MM.1S (cell line): ENCODE data around the gene CIPC.

Experiments
- DNase-seq: peaks from one replicate; pipeline ENCODE4 v3.0.0-alpha.2; 2015
- H2AFZ ChIP-seq: fragments of 300-600 bp; sonication (generic); 2 replicates; pipeline ENCODE4 v1.6.0; 2016; ENCODE audit warnings: antibody characterized with exemption, low read length
- H3F3A ChIP-seq: fragments of 300-600 bp; sonication (generic); 2 replicates; pipeline ENCODE4 v1.6.1; 2016; ENCODE audit warnings: mild to moderate bottlenecking, antibody characterized with exemption, low read length, moderate library complexity, mixed read lengths; ENCODE audit not compliant: insufficient read depth
- H3K27ac ChIP-seq: fragments of 300-600 bp; sonication (generic); 2 replicates; pipeline ENCODE4 v1.5.1; 2016; ENCODE audit warnings: mild to moderate bottlenecking, low read length
- H3K27me3 ChIP-seq: fragments of 300-600 bp; sonication (generic); replicated peaks from 2 replicates; pipeline ENCODE4 v1.6.0; 2016; ENCODE audit warnings: low read length; ENCODE audit not compliant: insufficient read depth
- H3K36me3 ChIP-seq: fragments of 300-600 bp; sonication (generic); replicated peaks from 2 replicates; pipeline ENCODE4 v1.6.1; 2016; ENCODE audit warnings: mild to moderate bottlenecking, low read length, mixed read lengths; ENCODE audit not compliant: insufficient read depth
- H3K4me1 ChIP-seq: fragments of 300-600 bp; sonication (generic); 2 replicates; pipeline ENCODE4 v1.6.1; 2016; ENCODE audit warnings: low read length, mixed read lengths
- H3K4me2 ChIP-seq: fragments of 300-600 bp; sonication (generic); 2 replicates; pipeline ENCODE4 v1.6.0; 2016; ENCODE audit warnings: low read depth, low read length
- H3K4me3 ChIP-seq: fragments of 300-600 bp; sonication (generic); 2 replicates; pipeline ENCODE4 v1.5.1; 2016; ENCODE audit warnings: low read length, mixed read lengths
- H3K79me2 ChIP-seq: fragments of 300-600 bp; sonication (generic); 2 replicates; pipeline ENCODE4 v1.6.1; 2016; ENCODE audit warnings: mixed run types, low read length, mixed read lengths
- H3K9ac ChIP-seq: fragments of 300-600 bp; sonication (generic); 2 replicates; pipeline ENCODE4 v1.6.1; 2016; ENCODE audit warnings: low read length, mixed read lengths
- H3K9me2 ChIP-seq: fragments of 300-600 bp; sonication (generic); replicated peaks from 2 replicates; pipeline ENCODE4 v1.6.1; 2016; ENCODE audit warnings: mild to moderate bottlenecking, low read length, mixed read lengths; ENCODE audit not compliant: insufficient read depth
- H3K9me3 ChIP-seq: fragments of 300-600 bp; sonication (generic); replicated peaks from 2 replicates; pipeline ENCODE4 v1.6.1; 2016; ENCODE audit warnings: mild to moderate bottlenecking, low read length, mixed read lengths; ENCODE audit not compliant: insufficient read depth
- H4K20me1 ChIP-seq: fragments of 300-600 bp; sonication (generic); 2 replicates; pipeline ENCODE4 v1.6.1; 2016; ENCODE audit warnings: mild to moderate bottlenecking, low read length, moderate library complexity, mixed read lengths; ENCODE audit not compliant: insufficient read depth
- CTCF ChIP-seq: fragments of 300-600 bp; sonication (generic); IDR thresholded peaks from 2 replicates; pipeline ENCODE4 v1.5.1; 2016; ENCODE audit warnings: antibody characterized with exemption, low read length, mixed read lengths
- EZH2 ChIP-seq: fragments of 300-600 bp; sonication (generic); optimal IDR thresholded peaks from 2 replicates; pipeline ENCODE3; 2017; ENCODE audit warnings: low read depth, mild to moderate bottlenecking, antibody characterized with exemption, low read length, mixed read lengths
- EZH2phosphoT487 ChIP-seq: fragments of 300-600 bp; sonication (generic); IDR thresholded peaks from 2 replicates; pipeline ENCODE4 v1.6.1; 2018; ENCODE audit warnings: antibody characterized with exemption, low read length

CIPC gene

DNA sequence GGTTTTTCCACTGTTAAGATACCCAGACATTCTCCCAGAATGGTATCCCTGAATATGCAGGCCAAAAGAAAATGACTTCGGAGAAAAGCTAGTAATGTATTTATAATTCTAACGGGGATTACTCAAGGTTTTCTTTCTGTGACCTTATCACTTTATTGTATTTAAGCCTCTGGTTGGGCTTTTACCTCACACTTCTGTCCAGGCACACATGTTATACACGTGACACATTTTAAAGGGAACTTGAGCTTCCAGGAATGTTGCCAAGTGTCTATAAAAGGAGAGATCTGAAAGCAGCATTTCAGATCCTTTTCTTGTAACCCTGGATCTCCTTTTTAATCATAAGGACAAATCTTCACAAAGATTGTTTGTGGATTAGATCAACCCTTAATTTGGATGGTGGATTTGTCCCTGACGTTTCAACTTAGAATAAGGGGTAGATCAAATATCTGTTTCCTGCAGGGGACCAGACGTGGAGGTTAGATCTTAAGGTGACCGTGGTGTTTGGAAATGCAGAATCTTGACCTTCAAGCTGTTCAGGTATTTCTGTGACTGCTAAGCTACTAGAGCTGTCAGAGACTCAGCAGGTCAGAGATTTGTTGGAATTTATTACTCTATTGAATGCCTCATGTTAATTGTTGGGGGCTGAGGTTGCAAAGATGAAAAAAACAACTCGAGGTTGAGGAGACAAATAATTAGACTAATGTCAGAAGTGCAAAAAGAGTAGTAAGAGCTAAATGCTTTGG lies 1.5 kb downstream of the CIPC start:
- Histone ChIP-seq H3K4me3 (no peak overlapping the region), H3K9ac (no peak overlapping the region), H3K9me3 (no peaks in the 10 kb centered on the region), H3K79me2 (peaks cover 10% of the 10 kb centered on the region), H3K27me3 (no peaks in the 10 kb centered on the region), H4K20me1 (no peaks in the 10 kb centered on the region), H3K27ac (no peak overlapping the region), H2AFZ (no peak overlapping the region), H3K4me1 (no peaks in the 10 kb centered on the region), H3K36me3 (no peaks in the 10 kb centered on the region), H3K4me2 (no peak overlapping the region), H3F3A (peaks cover 5% of the 10 kb centered on the region; the same call in 1 of the 2 replicates), H3K9me2 (no peaks in the 10 kb centered on the region)
- TF ChIP-seq EZH2 (no peak), EZH2phosphoT487 (no peak), CTCF (no peak)
- DNase-seq: no peak

GRCh38 chr14:77100961-77101360 lies 2.9 kb downstream of the CIPC start:
- no peak for DNase-seq
- H3K4me3 ChIP-seq: no peak overlapping the region
- no peaks in the 10 kb centered on the region for H3F3A ChIP-seq
- H3K9me3 ChIP-seq: no peaks in the 10 kb centered on the region
- H3K36me3 ChIP-seq: no peaks in the 10 kb centered on the region
- peaks cover 10% of the 10 kb centered on the region for H3K79me2 ChIP-seq
- no peak overlapping the region for H3K9ac ChIP-seq
- H3K9me2 ChIP-seq: no peaks in the 10 kb centered on the region
- H4K20me1 ChIP-seq: no peaks in the 10 kb centered on the region
- H2AFZ ChIP-seq: no peak overlapping the region
- H3K4me2 ChIP-seq: no peak overlapping the region
- H3K4me1 ChIP-seq: no peaks in the 10 kb centered on the region
- no peak for TF ChIP-seq EZH2
- TF ChIP-seq CTCF: no peak
- TF ChIP-seq EZH2phosphoT487: no peak
- H3K27ac ChIP-seq: no peak overlapping the region
- no peaks in the 10 kb centered on the region for H3K27me3 ChIP-seq

DNA sequence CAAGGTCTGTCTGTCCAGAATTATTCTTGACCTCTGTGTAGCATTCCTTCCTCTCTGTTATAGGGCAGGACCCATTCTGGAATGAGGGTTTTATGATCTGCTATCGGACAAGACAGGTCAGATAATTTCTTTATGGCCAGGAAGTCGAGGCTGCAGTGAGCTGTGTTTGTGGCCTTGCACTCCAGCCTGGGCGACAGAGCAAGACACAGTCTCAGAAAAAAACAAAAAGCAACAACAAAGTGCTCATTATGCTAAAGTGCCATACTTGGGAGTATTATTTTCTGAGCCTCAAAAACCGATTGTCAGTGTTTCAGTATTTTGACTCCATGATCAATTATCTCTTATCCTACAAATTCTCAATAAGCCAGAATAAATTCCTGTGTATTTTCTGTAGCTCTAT lies 4.1 kb downstream of the CIPC start:
- no peaks in the 10 kb centered on the region for H3F3A ChIP-seq
- no peak overlapping the region for H2AFZ ChIP-seq
- H3K9ac ChIP-seq: no peak overlapping the region
- H3K79me2 ChIP-seq: peaks cover 10% of the 10 kb centered on the region
- H3K27me3 ChIP-seq: no peaks in the 10 kb centered on the region
- no peaks in the 10 kb centered on the region for H3K36me3 ChIP-seq
- H3K27ac ChIP-seq: no peak overlapping the region
- no peak overlapping the region for H3K4me2 ChIP-seq
- no peaks in the 10 kb centered on the region for H4K20me1 ChIP-seq
- no peaks in the 10 kb centered on the region for H3K9me3 ChIP-seq
- H3K4me3 ChIP-seq: no peak overlapping the region
- TF ChIP-seq EZH2phosphoT487 (no peak), CTCF (no peak), EZH2 (no peak)
- no peak for DNase-seq
- no peaks in the 10 kb centered on the region for H3K4me1 ChIP-seq
- no peaks in the 10 kb centered on the region for H3K9me2 ChIP-seq
